OCI-LY3 (cell line): ENCODE data around the gene PXK.

ENCODE experiments used
- CTCF ChIP-seq: fragments of 200-600, 300-600 bp; sonication (generic); IDR thresholded peaks from 2 replicates; pipeline ENCODE4 v1.5.1; 2014; ENCODE audit warnings: antibody characterized with exemption, low read length, low read depth
- EZH2phosphoT487 ChIP-seq: fragments of 200-600 bp; shearing (Covaris generic); IDR thresholded peaks from 2 replicates; pipeline ENCODE4 v1.6.1; 2018; ENCODE audit warnings: antibody characterized with exemption, mixed run types, low read depth

GRCh38 chr3:58414538-58415197 is 82.0 kb downstream of the PXK start:
- TF ChIP-seq CTCF (peak; percentile 82), EZH2phosphoT487 (no peak)
